HEK293 (cell line): ENCODE results near the gene OGFRL1.

Experiments
- CTCF ChIP-seq: fragments of 450-650 bp; formaldehyde crosslinking; IDR thresholded peaks from 2 replicates; pipeline ENCODE4 v1.5.1; 2016; ENCODE audit warnings: missing biosample characterization, missing genetic modification characterization
- KLF9 ChIP-seq: fragments of 450-650 bp; formaldehyde crosslinking; IDR thresholded peaks from 2 replicates; pipeline ENCODE4 v1.5.1; 2016; ENCODE audit warnings: missing biosample characterization, missing genetic modification characterization, low read depth
- RBAK ChIP-seq: fragments of 450-650 bp; formaldehyde crosslinking; IDR thresholded peaks from 2 replicates; pipeline ENCODE4 v1.5.1; 2016; ENCODE audit warnings: missing biosample characterization, missing genetic modification characterization
- ZFP69B ChIP-seq: fragments of 450-650 bp; formaldehyde crosslinking; IDR thresholded peaks from 2 replicates; pipeline ENCODE4 v1.5.1; 2016; ENCODE audit warnings: missing biosample characterization, missing genetic modification characterization
- ZNF311 ChIP-seq: fragments of 450-650 bp; formaldehyde crosslinking; IDR thresholded peaks from 2 replicates; pipeline ENCODE4 v1.5.1; 2017; ENCODE audit warnings: missing biosample characterization, missing genetic modification characterization, borderline replicate concordance
- ZNF335 ChIP-seq: fragments of 450-650 bp; formaldehyde crosslinking; conservative IDR thresholded peaks from 2 replicates; pipeline ENCODE4 v1.5.1; 2016; ENCODE audit warnings: missing biosample characterization, missing genetic modification characterization
- ZNF610 ChIP-seq: fragments of 450-650 bp; formaldehyde crosslinking; IDR thresholded peaks from 2 replicates; pipeline ENCODE4 v1.5.1; 2016; ENCODE audit warnings: missing biosample characterization, missing genetic modification characterization, borderline replicate concordance
- ZNF76 ChIP-seq: fragments of 450-650 bp; formaldehyde crosslinking; IDR thresholded peaks from 2 replicates; pipeline ENCODE4; 2016; ENCODE audit warnings: low read depth, missing biosample characterization, missing genetic modification characterization, borderline replicate concordance
- ZNF776 ChIP-seq: fragments of 450-650 bp; formaldehyde crosslinking; IDR thresholded peaks from 2 replicates; pipeline ENCODE4 v1.5.0; 2017; ENCODE audit warnings: missing biosample characterization, missing genetic modification characterization, borderline replicate concordance
- ZNF777 ChIP-seq: fragments of 450-650 bp; formaldehyde crosslinking; IDR thresholded peaks from 2 replicates; pipeline ENCODE4 v1.5.1; 2017; ENCODE audit warnings: missing biosample characterization, missing genetic modification characterization, borderline replicate concordance
- ZSCAN30 ChIP-seq: fragments of 450-650 bp; IDR thresholded peaks from 2 replicates; pipeline ENCODE4 v1.5.1; 2018; ENCODE audit warnings: missing biosample characterization, mild to moderate bottlenecking, missing genetic modification characterization, moderate library complexity

- TF ChIP-seq CTCF (tag by site-specific recombination) (no peak), ZSCAN30 (tag by site-specific recombination) (no peak), KLF9 (no peak), RBAK (tag by site-specific recombination) (no peak), ZNF777 (tag by site-specific recombination) (no peak), ZNF311 (tag by site-specific recombination) (no peak), ZNF76 (no peak), ZNF776 (tag by site-specific recombination) (no peak), ZFP69B (tag by site-specific recombination) (no peak), ZNF335 (tag by site-specific recombination) (no peak), ZNF610 (tag by site-specific recombination) (no peak)
Measured at GRCh38 chr6:71279740-71280139, 8.9 kb upstream of the OGFRL1 start.
